Measurements from ENCODE around the gene ANGPT4. TPM values are rescaled to one million over a fixed set of nuclear protein-coding genes. Genes with fewer than 3 reads are reported as not detected.

The ANGPT4 gene
- total and polyA plus RNA-seq, 2 of the 8 experiments (the other 6 are each of a cell fraction or from before 2014, with no cell fraction given), result 0.07 to 0.33 TPM

DNA sequence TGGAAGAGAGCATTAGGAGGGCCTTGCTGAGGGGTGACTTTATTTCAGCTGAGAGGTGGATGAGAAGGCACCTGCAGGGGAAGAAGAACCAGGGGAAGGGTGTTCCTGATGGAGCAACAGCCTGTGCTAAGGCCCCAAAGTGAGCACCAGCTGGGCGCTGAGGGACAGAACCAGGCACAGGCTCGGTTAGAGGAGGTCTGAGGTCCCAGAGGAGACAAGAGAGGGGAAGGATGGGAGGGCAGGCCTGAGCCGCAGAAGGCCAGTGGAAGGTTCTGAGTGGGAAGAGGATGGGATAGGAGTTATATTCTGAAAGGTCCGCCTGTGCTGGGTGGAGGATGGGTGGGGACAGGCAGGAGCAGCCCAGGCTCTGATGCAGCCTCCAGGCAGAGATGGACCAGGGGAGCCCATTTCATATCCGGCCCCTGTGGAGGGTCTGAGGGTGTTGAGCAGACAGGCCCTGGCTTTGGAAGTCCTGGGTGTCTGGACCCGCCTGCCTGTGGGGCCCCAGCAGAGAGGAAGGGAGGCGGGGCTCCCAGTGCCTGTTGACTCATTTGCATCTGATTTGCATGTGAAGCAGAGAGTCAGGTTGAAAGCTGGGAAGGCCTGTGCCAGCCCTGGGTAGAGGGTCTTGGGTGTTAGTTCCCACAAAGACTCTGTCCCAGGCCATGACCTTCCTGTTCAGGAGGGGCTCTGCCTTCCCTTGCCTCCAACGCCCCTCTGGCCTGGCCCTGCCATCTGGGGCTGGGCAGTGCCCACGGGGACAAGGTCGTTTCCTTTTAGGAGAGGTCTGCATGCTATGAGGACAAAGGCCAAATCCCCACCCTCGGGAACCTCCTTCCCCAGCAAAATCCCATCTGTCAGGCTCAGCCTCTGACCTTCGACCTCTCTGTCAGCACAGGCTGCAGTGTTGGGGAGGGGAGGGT, 93.2 kb downstream of the ANGPT4 start:
- H2BK12ac ChIP-seq (ENCODE audit: low read depth, low read length), result no peak overlapping the region
- no peak overlapping the region for H4K5ac ChIP-seq (ENCODE audit: insufficient read length, low read depth, low read length)
- no peak overlapping the region for H4K8ac ChIP-seq (ENCODE audit: extremely low read depth, insufficient read depth, low read length)
- no peak overlapping the region for H2BK120ac ChIP-seq (replicated peaks; ENCODE audit: low read depth, low read length)
- TF ChIP-seq CHD1 (IDR thresholded peaks at IDR 0.05; ENCODE audit: low read depth, low read length) (no peak), HDAC2 (IDR thresholded peaks at IDR 0.05; ENCODE audit: borderline replicate concordance in 1 of 2, low read depth in 2 of 2, low read length in 2 of 2) (no peak), GTF2F1 (IDR thresholded peaks at IDR 0.05; ENCODE audit: borderline replicate concordance, low read depth, low read length) (no peak), KDM4A (IDR thresholded peaks at IDR 0.05; ENCODE audit: low read depth, low read length, severe bottlenecking) (no peak), RAD21 (IDR thresholded peaks at IDR 0.05 in 1 of 2, conservative IDR thresholded peaks at IDR 0.05 in 1 of 2; ENCODE audit: low read depth in 2 of 2, low read length in 2 of 2) (no peak), BACH1 (IDR thresholded peaks at IDR 0.05; ENCODE audit: low read length) (no peak), RXRA (IDR thresholded peaks at IDR 0.05; ENCODE audit: insufficient read depth, low read depth, low read length) (no peak), NRF1 (IDR thresholded peaks at IDR 0.05; ENCODE audit: low read depth, low read length) (no peak)
- no peak overlapping the region for H3K9ac ChIP-seq (replicated peaks in 1 of 4; ENCODE audit: extremely low read depth in 1 of 4, low read depth in 3 of 4, low read length in 3 of 4)
- WGBS, 2 experiments (ENCODE audit: extremely low coverage in 1 of 2, insufficient coverage in 1 of 2, insufficient read length in 1 of 2, insufficient replicate concordance in 2 of 2, low coverage in 1 of 2, low lambda C conversion rate in 2 of 2, missing lambda C conversion rate in 1 of 2), result 78% methylated on average over 9 of the region's 12 CpGs; no CpG with 5 or more reads in 1 of the 2 experiments
- no peak overlapping the region for H2AK5ac ChIP-seq (ENCODE audit: low read depth, low read length)
- CTCF ChIA-PET (ENCODE audit: partially characterized antibody), result interaction anchor here (0.8 to 10.2 kb wide), 3 partner anchors 10 to 134 kb away, joined by 4 to 153 read pairs (median 11); partner anchors contain the start of gene FAM110A
- no peaks in the 10 kb centered on the region for H3K79me1 ChIP-seq (ENCODE audit: low read depth, low read length)
- H3K4ac ChIP-seq (replicated peaks; ENCODE audit: insufficient read length, low read depth, low read length), result no peak overlapping the region
- no peak overlapping the region for H3K56ac ChIP-seq (replicated peaks; ENCODE audit: insufficient read length, low read depth, low read length)
- FAIRE-seq, result no peak
- no peak overlapping the region for H3K4me2 ChIP-seq (ENCODE audit: insufficient read depth in 1 of 2, low read depth in 2 of 2, low read length in 2 of 2)
- H4K20me1 ChIP-seq (replicated peaks in 1 of 2; ENCODE audit: control insufficient read depth in 1 of 2, insufficient read depth in 2 of 2, low read length in 2 of 2), result no peaks in the 10 kb centered on the region
- H3K4me1 ChIP-seq (replicated peaks in 1 of 4; ENCODE audit: control insufficient read depth in 3 of 4, insufficient read depth in 4 of 4, low read length in 3 of 4), result peaks cover 0 to 6% (median 0%) of the 10 kb centered on the region in 4 experiments; a peak in 1 of 7 replicates
- H2AFZ ChIP-seq (ENCODE audit: low read length), result no peak overlapping the region
- no peak overlapping the region for H4K91ac ChIP-seq (replicated peaks; ENCODE audit: insufficient read length, low read length)
- no peak overlapping the region for H3K4me3 ChIP-seq (ENCODE audit: extremely low read depth in 1 of 4, insufficient read depth in 2 of 4, low read depth in 3 of 4, low read length in 4 of 4)
- H2BK5ac ChIP-seq (ENCODE audit: low read depth, low read length), result no peak overlapping the region
- no peaks in the 10 kb centered on the region for H3K23me2 ChIP-seq (ENCODE audit: low read depth, low read length)
- H2BK20ac ChIP-seq (ENCODE audit: low read length), result no peak overlapping the region
- no peak overlapping the region for H3K14ac ChIP-seq (ENCODE audit: insufficient read length)
- H3K36me3 ChIP-seq (ENCODE audit: control insufficient read depth in 2 of 4, insufficient read depth in 4 of 4, low read length in 3 of 4), result no peaks in the 10 kb centered on the region
- no peak overlapping the region for H3K27ac ChIP-seq (ENCODE audit: low read depth, low read length)
- no peaks in the 10 kb centered on the region for H3K27me3 ChIP-seq (replicated peaks in 1 of 4; ENCODE audit: control insufficient read depth in 3 of 4, extremely low read depth in 1 of 4, insufficient read depth in 3 of 4, low read length in 3 of 4)
- POLR2A ChIA-PET (ENCODE audit: partially characterized antibody), result no interaction called here
- H3K79me2 ChIP-seq (ENCODE audit: control insufficient read depth in 1 of 2, insufficient read depth in 2 of 2, low read length in 2 of 2), result no peaks in the 10 kb centered on the region
- H3K23ac ChIP-seq (ENCODE audit: insufficient read length), result no peak overlapping the region
- no peak for DNase-seq (ENCODE audit: low read depth in 1 of 2, low spot score in 2 of 2)
- no peaks in the 10 kb centered on the region for H3K9me3 ChIP-seq (ENCODE audit: insufficient read depth in 2 of 2, low read depth in 1 of 2, low read length in 1 of 2)
- H3K18ac ChIP-seq (ENCODE audit: extremely low read depth, low read length), result no peak overlapping the region
- H2BK15ac ChIP-seq (ENCODE audit: low read length), result no peak overlapping the region
